PC-3 (cell line): ENCODE measurements around the gene CD99L2.

Experiments used
- CTCF ChIP-seq: fragments of 300-600 bp; sonication (generic); conservative IDR thresholded peaks from 2 replicates; pipeline ENCODE4 v1.5.1; 2017; ENCODE audit warnings: antibody characterized with exemption, low read depth, mild to moderate bottlenecking, low read length
- EZH2 ChIP-seq: fragments of 300-600 bp; sonication (generic); IDR thresholded peaks from one replicate; pipeline ENCODE4 v1.6.1; 2017; ENCODE audit warnings: antibody characterized with exemption, mild to moderate bottlenecking, low read length; ENCODE audit not compliant: unreplicated experiment
- EZH2phosphoT487 ChIP-seq: fragments of 300-600 bp; sonication (generic); IDR thresholded peaks from 2 replicates; pipeline ENCODE4 v1.6.1; 2018; ENCODE audit warnings: mild to moderate bottlenecking, antibody characterized with exemption, low read length, borderline replicate concordance

GRCh38 chrX:150944233-150944632, 45.8 kb upstream of the CD99L2 start:
- TF ChIP-seq CTCF = no peak
- TF ChIP-seq EZH2 = no peak
- no peak for TF ChIP-seq EZH2phosphoT487
